ENCODE results near the gene NOS1AP. TPM values are rescaled to one million over a fixed set of nuclear protein-coding genes. Genes with fewer than 3 reads are reported as not detected.

Gene NOS1AP
- total and polyA plus RNA-seq, 9 of the 15 experiments (the other 6 are each of a cell fraction or from before 2014, with no cell fraction given), result 0.07 to 1.5 (median 0.22) TPM

DNA sequence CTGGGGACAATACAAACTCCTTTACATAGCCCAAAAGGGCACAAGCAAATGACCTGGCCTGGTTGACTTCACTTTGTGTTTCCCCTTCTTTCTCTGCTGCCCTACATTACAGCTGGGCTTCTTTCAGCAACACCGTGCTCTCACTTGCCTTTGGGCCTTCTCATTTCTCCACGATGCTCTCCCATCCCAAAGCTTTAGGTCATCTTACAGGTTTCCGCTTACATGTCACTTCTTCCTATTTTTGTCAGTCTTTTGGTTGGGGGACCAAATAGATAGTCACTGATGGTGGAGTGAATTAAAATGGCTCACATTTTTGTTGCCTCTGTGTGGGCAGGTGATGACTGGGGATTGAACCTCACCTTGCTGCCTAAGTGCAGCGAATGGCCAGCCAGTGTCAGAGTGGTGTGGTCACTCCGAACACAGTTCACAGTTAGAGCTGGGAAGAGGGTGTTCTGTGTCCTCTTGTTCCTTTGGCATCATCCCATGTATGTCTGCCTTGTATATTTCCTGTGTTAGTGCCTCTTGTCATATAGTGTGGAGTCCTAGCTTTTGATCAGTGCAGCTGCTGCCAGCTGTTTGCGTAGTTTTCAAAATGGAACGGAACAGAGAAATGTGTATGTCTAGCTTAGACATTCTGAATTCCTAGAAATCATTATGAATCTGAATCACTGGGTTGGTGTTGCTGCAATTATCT lies 134.8 kb downstream of the NOS1AP start:
- Histone ChIP-seq H3K27me3 (ENCODE audit: control insufficient read depth in 2 of 2, insufficient read depth in 2 of 2, low read length in 2 of 2) (peaks cover 4% of the 10 kb centered on the region in 2 experiments; a peak in 2 of 5 replicates), H3K9me3 (replicated peaks; ENCODE audit: control insufficient read depth, insufficient read depth, low read depth, low read length) (no peaks in the 10 kb centered on the region; the same call in 1 of the 2 replicates), H3K4me2 (ENCODE audit: insufficient read depth, low read length) (no peak overlapping the region), H2AFZ (ENCODE audit: low read depth, low read length) (no peak overlapping the region), H3K79me2 (ENCODE audit: control insufficient read depth, insufficient read depth, low read length) (no peaks in the 10 kb centered on the region), H3K36me3 (ENCODE audit: control insufficient read depth, insufficient read depth, low read length) (no peaks in the 10 kb centered on the region), H4K20me1 (replicated peaks; ENCODE audit: control insufficient read depth, insufficient read depth, low read length) (no peaks in the 10 kb centered on the region; the same call in 1 of the 2 replicates), H3K4me3 (no peak overlapping the region), H3K9me1 (ENCODE audit: control insufficient read depth, insufficient read depth, low read length) (no peaks in the 10 kb centered on the region), H3K27ac (ENCODE audit: extremely low read depth, low read depth, low read length) (no peak overlapping the region), H3K4me1 (replicated peaks in 1 of 2; ENCODE audit: control insufficient read depth in 2 of 2, insufficient read depth in 2 of 2, low read length in 2 of 2) (no peaks in the 10 kb centered on the region), H3K9ac (ENCODE audit: insufficient read depth in 1 of 2, low read depth in 2 of 2, low read length in 2 of 2) (no peak overlapping the region)
- CTCF ChIA-PET (ENCODE audit: low intra/inter-chr PET ratio), result no interaction called here
- ATAC-seq (no peak), DNase-seq (ENCODE audit: extremely low read depth in 1 of 4, low spot score in 3 of 4) (no peak), FAIRE-seq (no peak)
- intact Hi-C loops (cut with micrococcal nuclease) (no loop called here), in situ Hi-C loops (cut with MboI) (no loop called here)
- no TSS peak for BruUV-seq (replicated peaks)
- POLR2A ChIA-PET, result no interaction called here
- TF ChIP-seq ZNF311 (CRISPR knock-in tag; IDR thresholded peaks at IDR 0.05), result no peak
- TF ChIP-seq NCOA4 (IDR thresholded peaks at IDR 0.05; ENCODE audit: partially characterized antibody), result no peak
- TF ChIP-seq MTA2 (IDR thresholded peaks at IDR 0.05; ENCODE audit: low read depth), result no peak
- no peak for TF ChIP-seq ZBTB8A (IDR thresholded peaks at IDR 0.05; ENCODE audit: partially characterized antibody)
- TF ChIP-seq EGR1 (conservative IDR thresholded peaks at IDR 0.05), result no peak
- TF ChIP-seq, protein P1, sequence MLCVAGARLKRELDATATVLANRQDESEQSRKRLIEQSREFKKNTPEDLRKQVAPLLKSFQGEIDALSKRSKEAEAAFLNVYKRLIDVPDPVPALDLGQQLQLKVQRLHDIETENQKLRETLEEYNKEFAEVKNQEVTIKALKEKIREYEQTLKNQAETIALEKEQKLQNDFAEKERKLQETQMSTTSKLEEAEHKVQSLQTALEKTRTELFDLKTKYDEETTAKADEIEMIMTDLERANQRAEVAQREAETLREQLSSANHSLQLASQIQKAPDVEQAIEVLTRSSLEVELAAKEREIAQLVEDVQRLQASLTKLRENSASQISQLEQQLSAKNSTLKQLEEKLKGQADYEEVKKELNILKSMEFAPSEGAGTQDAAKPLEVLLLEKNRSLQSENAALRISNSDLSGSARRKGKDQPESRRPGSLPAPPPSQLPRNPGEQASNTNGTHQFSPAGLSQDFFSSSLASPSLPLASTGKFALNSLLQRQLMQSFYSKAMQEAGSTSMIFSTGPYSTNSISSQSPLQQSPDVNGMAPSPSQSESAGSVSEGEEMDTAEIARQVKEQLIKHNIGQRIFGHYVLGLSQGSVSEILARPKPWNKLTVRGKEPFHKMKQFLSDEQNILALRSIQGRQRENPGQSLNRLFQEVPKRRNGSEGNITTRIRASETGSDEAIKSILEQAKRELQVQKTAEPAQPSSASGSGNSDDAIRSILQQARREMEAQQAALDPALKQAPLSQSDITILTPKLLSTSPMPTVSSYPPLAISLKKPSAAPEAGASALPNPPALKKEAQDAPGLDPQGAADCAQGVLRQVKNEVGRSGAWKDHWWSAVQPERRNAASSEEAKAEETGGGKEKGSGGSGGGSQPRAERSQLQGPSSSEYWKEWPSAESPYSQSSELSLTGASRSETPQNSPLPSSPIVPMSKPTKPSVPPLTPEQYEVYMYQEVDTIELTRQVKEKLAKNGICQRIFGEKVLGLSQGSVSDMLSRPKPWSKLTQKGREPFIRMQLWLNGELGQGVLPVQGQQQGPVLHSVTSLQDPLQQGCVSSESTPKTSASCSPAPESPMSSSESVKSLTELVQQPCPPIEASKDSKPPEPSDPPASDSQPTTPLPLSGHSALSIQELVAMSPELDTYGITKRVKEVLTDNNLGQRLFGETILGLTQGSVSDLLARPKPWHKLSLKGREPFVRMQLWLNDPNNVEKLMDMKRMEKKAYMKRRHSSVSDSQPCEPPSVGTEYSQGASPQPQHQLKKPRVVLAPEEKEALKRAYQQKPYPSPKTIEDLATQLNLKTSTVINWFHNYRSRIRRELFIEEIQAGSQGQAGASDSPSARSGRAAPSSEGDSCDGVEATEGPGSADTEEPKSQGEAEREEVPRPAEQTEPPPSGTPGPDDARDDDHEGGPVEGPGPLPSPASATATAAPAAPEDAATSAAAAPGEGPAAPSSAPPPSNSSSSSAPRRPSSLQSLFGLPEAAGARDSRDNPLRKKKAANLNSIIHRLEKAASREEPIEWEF (CRISPR knock-in tag; IDR thresholded peaks at IDR 0.05), result no peak
- TF ChIP-seq C11orf30 (IDR thresholded peaks at IDR 0.05; ENCODE audit: low read depth), result no peak
- TF ChIP-seq MYNN (IDR thresholded peaks at IDR 0.05), result no peak
- no peak for TF ChIP-seq MYNN (CRISPR knock-in tag; IDR thresholded peaks at IDR 0.05)
- TF ChIP-seq, protein P2, sequence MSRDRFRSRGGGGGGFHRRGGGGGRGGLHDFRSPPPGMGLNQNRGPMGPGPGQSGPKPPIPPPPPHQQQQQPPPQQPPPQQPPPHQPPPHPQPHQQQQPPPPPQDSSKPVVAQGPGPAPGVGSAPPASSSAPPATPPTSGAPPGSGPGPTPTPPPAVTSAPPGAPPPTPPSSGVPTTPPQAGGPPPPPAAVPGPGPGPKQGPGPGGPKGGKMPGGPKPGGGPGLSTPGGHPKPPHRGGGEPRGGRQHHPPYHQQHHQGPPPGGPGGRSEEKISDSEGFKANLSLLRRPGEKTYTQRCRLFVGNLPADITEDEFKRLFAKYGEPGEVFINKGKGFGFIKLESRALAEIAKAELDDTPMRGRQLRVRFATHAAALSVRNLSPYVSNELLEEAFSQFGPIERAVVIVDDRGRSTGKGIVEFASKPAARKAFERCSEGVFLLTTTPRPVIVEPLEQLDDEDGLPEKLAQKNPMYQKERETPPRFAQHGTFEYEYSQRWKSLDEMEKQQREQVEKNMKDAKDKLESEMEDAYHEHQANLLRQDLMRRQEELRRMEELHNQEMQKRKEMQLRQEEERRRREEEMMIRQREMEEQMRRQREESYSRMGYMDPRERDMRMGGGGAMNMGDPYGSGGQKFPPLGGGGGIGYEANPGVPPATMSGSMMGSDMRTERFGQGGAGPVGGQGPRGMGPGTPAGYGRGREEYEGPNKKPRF (IDR thresholded peaks at IDR 0.05; ENCODE audit: low read depth, low read length), result no peak
- TF ChIP-seq ZBTB1 (CRISPR knock-in tag; IDR thresholded peaks at IDR 0.05; ENCODE audit: borderline replicate concordance, low read depth), result no peak
- TF ChIP-seq NFRKB (IDR thresholded peaks at IDR 0.05; ENCODE audit: low read depth), result no peak
- 0% methylated on average over 7 of the region's 7 CpGs for WGBS (ENCODE audit: insufficient coverage, low coverage, missing lambda C conversion rate)
